Activated CD4-positive, alpha-beta T cell treated with anti-CD3 and anti-CD28 coated beads, Interleukin-2, amount 50 U/mL, for 48 hours (primary cell): Measurements from ENCODE around the gene SLC7A11.
A peak's percentile ranks its signal among the peaks of the same experiment; 100 is the strongest.
"Not testable (repeated sequence)": the region's sequence is repeated elsewhere in the genome, so short reads cannot be mapped to it uniquely, and the experiment has no call there.

Source experiments
- DNase-seq, 2 experiments: peaks; one replicate each; pipeline ENCODE4 v3.0.0-alpha.2; 2020

Gene SLC7A11

DNA sequence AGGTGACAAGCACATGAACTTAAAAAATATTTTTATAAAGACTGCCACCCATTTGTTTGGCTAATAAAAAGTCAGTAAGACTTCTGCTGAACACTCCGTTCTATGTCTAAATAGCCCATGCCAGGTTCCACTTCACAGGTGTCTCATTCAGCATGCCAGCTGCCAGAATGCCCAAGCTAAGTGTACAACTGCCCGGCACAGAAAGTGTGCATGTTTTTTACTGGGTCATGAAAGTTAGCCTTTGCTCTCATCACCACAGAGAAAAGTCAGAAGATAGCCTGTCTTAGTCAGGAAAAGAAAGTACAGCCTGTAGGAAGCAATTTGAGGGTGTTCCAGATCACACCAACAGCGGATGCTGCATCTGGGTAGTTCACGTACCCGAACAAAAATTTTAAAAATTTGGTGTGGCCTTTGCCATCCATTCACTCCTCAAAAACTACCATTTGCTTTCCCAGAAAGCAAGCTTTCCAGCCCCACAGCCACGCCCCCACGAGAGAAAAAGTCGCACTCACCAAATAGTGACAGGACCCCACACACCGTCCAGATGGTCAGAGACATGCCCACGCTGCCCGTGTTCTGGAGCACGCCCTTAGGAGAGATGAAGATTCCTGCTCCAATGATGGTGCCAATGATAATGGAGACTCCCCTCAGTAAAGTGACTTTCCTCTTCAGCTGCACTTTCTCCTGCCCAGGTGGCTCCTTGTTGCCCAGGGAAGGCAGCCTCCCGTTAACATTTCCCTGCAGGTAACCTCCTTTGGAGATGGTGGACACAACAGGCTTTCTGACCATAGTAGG is 671 bp downstream of the SLC7A11 start:
- DNase-seq, result peak in 1 of 2 experiments; percentile 2

DNA sequence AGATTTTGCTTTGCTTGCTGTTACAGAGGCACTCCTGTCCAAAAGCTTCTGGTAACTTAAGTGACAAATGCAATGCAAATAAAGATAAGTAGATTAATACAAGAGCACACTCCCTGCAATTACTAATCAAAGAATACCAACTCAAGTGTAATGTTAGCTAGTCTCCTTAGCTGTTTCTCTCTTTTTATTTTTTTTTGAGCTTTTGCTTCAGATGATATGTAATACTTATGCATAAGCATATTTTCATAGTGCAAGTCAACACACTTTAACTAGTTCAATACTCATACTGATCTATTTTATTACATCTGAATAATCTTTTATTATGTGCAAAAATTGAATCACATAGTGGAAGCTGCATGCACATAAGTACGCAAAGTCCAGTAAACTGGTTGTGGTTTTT is 2.7 kb downstream of the SLC7A11 start:
- DNase-seq, result no peak

DNA sequence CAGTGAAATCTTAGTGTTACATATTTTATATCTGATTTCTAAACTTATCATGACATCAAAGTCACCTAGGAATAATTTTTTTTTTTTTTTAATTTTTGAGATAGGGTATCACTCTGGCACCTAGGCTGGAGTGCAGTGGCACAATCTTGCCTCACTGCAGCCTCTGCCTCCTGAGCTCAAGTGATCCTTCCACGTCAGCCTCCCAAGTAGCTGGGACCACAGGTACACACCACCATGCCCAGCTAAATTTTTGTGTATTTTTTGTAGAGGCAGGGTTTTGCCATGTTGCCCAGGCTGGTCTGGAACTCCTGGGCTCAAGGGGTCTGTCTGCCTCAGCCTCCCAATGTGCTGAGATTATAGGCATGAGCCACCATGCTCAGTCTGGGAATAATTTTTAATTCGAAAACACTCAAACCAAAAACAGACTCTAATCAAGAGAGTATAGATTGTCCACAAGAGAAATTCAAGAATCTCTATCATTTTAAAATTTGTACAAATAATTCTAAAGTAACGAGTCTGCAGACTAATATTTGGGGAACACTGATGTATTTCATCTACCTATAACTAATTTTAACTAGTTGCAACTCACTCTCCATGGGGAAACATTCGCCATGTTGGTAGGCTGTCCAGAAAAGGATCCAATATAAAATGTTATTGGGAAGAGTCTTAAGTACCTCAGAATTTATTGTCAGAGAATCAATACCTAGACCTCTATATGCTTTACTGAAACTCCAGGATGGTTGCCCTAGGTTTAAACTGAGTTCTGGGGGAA is 3.4 kb downstream of the SLC7A11 start:
- no peak for DNase-seq

DNA sequence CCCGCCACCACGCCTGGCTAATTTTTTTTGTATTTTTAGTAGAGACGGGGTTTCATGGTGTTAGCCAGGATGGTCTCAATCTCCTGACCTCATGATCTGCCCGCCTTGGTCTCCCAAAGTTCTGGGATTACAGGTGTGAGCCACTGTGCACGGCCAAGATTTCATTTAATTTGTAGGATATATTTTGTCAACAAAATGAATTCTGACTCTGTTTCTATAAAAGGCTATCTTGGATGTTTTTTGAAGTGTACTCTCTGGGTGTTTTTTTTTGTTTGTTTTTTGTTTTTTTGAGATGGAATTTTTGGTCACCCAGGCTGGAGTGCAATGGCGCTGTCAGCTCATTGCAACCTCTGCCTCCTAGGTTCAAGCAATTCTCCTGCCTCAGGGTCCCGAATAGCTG is 5.0 kb downstream of the SLC7A11 start:
- not testable (repeated sequence) for DNase-seq

DNA sequence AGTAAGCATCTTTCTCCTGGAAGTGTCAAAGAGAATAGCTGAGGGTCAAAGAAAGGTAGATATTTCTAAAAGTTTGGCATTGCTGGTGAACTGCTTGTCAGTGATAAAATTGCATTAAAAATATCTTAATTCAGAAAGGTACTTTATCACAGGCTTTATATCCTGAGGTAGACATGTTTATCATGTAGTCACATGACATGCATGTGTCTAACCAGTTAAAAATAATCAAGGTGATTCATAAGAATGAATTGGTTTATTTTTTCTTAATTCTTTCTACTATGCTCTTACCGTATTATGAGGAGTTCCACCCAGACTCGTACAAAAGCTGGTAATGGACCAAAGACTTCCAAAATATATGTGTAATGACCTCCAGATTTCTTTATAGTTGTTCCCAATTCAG is 6.1 kb downstream of the SLC7A11 start:
- DNase-seq, result no peak

DNA sequence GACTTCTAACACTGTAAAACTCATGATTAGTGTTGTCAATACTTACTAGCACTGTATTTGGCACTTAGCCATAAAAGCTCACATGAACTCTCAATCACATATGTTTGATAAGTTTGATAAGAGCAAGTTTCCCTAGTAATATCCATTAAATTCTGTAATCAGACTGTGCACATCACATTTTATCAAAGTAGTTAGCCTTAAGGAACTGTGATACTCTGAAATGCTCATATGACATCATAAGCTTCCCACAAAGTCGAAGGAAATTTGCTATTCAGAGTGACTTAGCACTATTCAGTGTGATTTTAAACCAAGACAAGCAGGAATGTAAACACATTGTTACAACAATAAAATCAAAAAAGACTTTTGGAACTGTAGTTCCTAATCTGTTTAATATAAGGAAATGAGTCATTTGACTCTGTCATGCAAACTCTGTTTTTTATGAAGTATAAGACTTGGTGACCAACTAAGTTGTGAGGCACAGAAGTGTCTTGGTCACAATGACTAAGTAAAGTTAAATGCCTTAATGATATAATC is 6.7 kb downstream of the SLC7A11 start:
- no peak for DNase-seq

DNA sequence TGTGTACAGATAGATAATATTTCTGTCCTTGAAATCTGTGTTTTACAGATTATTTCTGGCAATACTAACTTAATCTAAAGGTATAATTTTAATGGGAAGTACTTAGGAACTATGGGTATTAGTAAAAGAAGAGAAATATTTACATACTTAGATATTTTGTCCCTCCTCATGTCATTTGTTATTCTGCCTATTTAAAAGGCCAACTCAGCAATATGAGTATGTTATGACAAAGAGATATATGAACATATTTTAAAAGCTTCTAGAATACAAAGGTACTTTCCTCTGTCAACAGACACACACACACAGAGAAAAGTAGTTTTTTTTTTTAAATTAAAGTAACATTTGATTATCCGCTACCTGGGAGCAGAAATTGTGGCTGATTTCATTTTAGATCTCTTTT is 7.9 kb downstream of the SLC7A11 start:
- no peak for DNase-seq

DNA sequence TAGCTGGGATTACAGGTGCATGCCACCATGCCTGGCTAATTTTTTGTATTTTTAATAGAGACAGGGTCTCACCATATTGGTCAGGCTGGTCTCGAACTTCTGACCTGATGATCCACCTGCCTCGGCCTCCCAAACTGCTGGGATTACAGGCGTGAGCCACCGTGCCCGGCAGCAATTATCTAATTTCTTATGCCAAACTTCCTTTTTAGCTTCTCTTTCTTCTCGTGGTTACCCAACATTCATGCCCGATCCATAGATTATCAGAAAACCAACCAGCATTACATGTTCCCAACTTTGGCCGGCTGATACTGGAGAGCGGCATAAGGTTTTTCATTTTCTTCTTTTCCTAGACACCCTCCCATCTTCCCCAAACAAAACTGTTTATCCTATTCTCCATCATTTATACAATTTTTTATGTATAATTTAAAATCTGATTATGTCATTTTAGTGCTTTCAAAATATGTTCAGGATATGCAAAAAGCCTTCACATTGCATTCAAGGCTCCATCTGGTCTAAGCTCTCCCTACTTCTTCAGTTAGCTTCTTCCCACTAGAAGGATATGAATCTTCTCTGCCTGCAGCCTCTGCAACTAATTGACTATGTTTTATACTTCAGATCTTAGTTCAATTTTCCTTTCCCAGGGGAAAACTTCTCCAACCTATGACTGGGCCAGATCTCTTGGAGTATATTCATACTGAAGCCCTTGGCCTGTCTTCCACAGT is 8.7 kb downstream of the SLC7A11 start:
- no peak for DNase-seq

DNA sequence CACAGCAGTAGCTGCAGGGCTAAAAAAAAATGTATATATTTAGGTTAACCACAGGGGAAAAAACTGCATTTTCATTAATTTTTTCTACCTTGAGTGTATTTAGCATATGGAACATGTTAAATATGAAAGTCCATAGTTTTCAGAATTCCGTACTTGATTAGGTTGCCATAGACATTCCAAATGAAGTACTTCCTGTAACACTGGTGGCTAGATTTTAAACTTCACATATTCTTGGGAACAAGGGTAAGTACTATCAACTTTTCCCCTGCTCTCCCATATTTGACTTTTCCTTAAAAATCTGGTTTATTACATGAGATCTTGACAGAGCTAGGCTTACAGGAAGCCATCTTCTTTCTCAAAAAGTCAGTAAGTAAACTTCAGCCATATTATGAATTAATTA is 9.8 kb downstream of the SLC7A11 start:
- no peak for DNase-seq

DNA sequence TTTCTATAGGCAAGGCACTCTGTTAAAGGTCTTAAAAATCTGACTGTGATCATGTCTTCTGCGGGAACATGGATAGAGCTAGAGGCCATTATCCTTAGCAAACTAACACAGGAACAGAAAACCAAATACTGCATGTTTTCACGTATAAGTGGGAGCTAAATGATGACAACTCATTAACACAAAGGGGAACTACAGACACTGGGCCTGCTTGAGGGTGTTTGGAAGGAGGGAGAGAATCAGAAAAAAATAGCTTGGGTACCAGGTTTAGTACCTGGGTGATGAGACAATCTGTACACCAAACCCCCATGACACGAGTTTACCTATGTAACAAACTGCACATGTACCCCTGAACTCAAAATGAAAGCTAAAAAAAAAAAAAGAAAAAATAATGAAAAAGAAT is 12.1 kb downstream of the SLC7A11 start:
- no peak for DNase-seq

DNA sequence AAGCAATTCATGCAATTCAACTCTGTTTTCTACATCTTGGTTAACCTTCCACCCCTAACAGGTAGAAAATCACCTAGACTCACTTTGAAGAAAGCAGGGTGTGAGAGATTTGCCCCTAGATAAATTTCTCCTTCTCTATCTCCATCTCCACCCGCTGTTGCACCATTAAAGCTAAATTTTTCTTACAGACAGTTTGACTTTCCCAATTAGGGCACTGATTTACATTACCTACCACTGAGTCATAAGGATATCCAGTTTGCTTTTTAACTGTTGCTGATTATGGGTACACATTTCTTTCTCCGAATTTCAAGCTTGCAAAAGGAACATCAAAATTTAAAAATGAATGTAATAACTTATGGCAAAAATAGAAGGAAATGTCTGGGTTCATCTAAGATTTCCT is 13.0 kb downstream of the SLC7A11 start:
- DNase-seq, result no peak

DNA sequence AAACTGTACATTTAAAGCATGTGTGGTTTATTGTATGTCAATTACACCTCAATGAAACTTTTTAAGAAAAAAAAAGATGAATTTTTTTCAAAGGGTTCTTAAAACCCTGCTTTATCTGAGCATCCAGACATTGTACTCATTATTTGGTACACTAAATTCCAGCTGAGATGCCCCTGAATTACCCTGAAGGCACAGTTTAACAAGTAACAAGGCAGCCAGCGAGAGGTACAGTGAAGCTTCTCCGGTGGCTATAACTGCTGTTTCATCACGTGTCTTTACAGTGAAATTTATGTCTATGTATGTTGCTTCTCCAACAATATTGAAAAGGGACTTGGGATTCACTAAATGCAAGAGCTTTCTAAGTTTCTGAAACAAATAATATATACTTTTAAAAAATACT is 15.8 kb downstream of the SLC7A11 start:
- no peak for DNase-seq

DNA sequence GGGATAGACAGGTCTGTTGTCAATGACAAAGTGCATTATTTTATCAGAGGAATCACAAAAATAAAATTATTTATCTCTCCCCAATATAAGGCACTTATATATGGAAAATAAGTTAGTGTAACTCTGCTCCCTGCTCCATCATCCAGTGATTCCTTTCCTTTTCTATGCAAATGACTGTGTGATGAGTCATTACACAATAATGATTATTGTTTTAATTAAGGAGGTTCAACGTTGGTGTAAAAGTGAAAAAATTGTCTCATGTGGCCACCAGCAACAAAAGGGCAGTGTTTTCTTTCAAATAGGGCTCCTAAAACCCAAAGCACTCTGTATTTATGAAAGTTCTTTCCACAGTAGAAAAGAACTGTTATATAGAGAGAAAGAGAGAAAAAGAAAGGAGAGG is 16.7 kb downstream of the SLC7A11 start:
- DNase-seq, result no peak

DNA sequence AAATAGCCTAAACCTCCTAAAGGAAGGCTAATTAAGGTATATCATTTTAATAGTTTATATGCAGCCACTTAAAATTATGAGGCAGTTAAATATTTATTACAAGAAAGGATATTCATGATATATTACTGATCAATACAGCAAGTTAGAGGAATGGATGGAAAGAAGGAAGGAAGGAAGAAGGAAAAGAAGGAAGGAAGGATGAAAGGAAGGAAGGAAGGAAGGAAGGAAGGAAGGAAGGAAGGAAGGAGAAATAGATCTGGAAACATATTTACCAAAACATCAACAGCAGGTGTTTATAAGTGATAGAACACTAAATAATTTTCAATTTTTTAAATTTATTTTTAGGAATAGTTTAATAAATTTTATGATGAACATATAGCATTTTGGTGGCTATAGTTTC is 17.5 kb downstream of the SLC7A11 start:
- no peak for DNase-seq

DNA sequence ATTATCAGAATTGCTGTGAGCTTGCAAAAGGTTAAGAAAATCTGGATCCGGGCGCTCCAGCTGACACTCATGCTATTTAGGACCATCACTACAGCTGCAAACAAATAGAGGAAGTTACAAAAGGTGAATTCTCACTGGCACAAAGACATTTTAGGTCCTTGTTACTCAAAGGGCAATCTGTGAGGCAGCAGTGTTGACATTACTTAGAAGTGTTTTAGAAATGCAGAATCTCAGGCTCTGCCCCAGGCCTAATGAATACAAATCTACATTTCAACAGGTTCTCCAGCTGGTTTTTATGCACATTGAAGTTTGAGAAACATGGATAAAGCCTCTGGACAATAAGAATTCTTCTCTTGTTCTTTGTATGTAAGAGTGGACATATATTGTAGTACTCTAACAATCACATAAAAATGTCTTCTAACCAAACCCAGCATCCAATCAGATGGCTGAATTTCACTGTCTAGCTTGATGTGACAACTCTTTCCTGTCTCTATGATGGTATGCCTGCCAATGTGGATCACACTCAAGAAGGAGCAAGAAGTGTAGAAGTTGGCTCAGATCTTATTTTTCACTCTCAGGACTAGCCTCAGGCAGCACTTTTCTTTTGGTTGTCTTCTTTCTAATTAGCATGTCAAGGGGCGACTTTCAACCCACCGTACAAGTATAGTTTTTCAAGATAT is 18.8 kb downstream of the SLC7A11 start:
- DNase-seq, result no peak

DNA sequence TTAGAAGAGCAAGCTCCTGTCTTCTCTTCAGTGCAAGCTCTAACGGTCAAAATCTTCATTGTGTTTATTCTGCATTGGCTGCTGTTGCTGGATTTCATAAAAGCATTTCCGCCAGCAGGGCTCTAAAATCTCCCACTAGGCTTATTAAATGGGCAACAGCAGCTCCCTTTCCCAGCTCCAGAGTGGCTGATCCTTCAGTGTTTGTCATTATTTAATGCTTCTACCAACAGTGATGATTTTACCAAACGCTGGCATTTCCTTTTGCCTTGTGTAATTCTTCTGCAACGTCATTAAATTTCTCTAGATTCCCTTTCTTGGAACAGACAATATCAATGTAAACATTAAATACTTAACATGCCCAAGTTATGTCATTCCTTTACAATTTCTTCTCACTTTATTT is 20.1 kb downstream of the SLC7A11 start:
- DNase-seq, result no peak

DNA sequence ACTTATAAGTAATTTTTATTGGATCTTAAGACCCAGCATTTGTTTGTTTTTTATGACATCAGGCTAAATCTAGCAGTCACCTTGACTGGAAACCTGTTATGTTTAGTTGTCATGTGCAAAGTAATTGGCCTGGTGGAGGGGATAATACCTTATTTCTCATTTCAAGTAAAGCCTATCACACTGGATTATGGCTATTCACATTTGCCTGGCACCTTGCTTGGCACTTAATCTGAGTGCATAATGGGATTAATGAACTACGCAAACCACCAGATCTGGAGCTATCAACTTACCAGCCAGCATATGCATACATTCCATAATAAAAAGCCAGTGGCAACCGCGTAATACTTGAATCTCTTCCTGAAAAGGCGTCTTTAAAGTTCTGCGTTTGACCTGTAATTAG is 23.2 kb downstream of the SLC7A11 start:
- no peak for DNase-seq

DNA sequence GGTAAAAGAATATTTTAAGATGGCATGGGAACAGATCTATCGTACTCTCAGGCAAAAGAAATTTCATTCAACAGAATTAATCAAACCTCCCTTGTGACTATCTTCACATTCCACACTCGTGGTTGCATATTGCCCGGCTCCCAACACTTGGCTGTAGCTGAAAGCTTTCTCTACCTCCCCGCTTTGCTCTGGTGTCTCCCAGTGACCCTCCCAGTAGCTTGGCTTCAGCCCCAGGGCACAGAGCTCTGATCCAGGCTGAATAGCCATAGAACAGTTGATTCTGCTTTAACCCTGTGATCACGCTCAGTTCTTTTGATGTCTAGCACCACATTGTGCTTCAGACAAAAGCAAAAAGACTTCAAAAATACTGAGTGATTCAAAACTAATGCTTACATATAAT is 24.6 kb downstream of the SLC7A11 start:
- DNase-seq, result no peak

DNA sequence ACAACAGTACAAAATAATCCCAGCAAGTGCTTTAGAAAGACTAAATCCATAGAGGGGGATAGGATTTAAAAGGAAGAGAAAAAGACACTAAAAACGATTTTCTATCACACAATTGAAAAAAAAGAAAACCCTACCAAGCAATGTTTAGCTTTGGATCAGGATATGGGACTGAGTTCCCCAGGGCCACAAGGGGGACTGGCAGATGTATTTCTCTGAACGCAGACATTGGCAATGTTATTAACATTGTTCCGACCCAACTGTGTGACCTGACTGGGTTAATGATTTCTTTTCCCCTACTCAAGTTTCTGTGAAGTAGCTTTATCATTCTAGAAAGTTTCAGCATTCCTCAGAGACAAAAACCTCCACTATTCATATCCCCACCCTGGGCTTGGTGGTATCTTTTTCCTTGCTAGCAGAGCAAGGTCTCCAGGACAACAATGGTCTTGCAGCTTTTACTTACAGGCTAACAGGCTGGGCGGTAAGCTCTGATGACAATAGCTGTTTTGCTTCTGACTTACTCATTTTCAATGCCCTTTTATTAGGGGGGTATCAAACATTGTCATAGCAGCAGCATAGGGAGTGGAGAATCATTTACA is 25.8 kb downstream of the SLC7A11 start:
- DNase-seq, result no peak

DNA sequence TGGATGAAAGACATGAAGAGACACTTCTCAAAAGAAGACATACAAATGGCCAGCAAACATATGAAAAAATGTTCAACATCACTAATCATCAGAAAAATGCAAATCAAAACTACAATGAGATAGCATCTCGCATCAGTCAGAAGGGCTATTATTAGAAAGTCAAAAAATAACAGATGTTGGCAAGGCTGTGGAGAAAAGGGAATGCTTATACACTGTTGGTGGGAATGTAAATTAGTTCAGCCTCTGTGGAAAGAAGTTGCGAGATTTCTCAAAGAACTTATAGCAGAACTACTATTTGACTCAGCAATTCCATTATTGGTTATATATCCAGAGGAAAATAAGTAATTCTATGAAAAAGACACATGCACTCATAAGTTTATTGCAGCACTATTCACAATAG is 31.6 kb downstream of the SLC7A11 start:
- not testable (repeated sequence) for DNase-seq

DNA sequence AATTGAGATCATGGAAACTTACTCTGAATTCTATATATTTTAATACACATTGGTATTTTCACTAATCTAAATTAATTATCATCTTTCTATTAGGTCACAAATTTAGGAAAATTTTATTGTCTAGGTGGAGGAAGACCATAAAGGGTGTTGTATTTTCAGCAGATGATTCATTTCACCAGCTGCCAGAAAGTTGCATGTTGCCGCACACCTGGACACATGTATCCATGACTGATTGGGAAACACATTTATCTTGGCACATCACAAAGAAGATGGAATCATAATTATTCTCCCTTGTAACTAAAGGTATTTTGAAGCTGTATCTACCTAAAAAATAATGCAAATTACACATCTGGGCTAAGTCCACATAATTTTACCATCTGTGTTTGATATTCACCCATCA is 33.1 kb downstream of the SLC7A11 start:
- no peak for DNase-seq

DNA sequence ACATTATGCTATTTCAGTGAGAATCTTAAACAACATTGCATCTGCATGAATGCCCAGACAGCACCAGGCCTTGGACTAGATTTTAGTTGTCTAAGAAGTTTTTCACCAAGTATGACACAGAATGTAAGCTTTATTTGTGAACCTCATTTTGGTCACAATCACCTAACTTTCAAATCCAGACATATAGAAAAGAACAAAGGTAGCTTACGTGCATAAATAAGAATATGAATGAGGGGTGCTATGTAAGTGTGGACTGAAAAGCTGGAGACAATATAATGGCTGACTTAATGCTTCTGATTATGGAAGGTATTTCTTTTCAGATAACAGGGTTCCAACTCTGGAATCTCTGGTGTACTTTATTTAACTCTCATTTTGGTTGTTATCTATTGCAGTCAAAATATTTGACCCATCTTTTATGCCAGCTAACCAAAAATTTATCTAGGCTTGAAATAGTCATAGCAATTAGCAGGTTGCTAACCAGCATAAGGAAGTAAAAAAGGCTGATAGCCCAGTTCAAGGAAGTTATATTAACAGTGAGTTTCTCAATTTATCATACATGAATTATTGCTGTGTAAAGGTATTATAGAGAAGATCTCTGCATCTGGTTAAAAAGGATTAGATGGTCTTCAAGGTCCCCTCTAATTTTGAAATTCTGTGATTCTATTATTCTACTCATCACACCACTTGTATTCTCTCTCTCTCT is 36.5 kb downstream of the SLC7A11 start:
- DNase-seq, result no peak
